PC-9 (cell line): ENCODE measurements around the gene PIEZO2. TPM values are rescaled to one million over a fixed set of nuclear protein-coding genes. Genes with fewer than 3 reads are reported as not detected.
A peak's percentile ranks its signal among the peaks of the same experiment; 100 is the strongest.

Source experiments
- BruUV-seq: library from RNA; stranded (reverse); fragments of 400-500 nt; replicated peaks from 2 replicates; lab custom pipeline; 2021; lab: Mats Ljungman, UMichigan
- CTCF ChIA-PET: fragments of 300-600 bp; sonication (Branson Sonifier 250); formaldehyde crosslinking; loops from one replicate; lab custom pipeline; 2022; ENCODE audit warnings: antibody characterized with exemption; lab: Charles Lee
- POLR2A ChIA-PET: fragments of 300-600 bp; sonication (Branson Sonifier 250); formaldehyde crosslinking; loops from one replicate; lab custom pipeline; 2022; ENCODE audit warnings: antibody characterized with exemption; ENCODE audit not compliant: unreplicated experiment; lab: Charles Lee
- DNase-seq, 2 experiments: peaks; one replicate each; pipeline versions ENCODE4 v3.0.0 to v3.0.0-alpha.2; 2015 to 2022; ENCODE audit warnings: mixed read lengths in 1 of 2
- H2AFZ ChIP-seq: fragments of 200-600 bp; sonication (generic); 2 replicates; pipeline ENCODE4 v1.8.1; 2017; ENCODE audit warnings: antibody characterized with exemption
- H3F3A ChIP-seq: fragments of 200-600 bp; sonication (generic); 2 replicates; pipeline ENCODE4 v1.8.1; 2017; ENCODE audit warnings: antibody characterized with exemption, mild to moderate bottlenecking, low read depth; ENCODE audit not compliant: insufficient read depth
- H3K27ac ChIP-seq: fragments of 200-600 bp; sonication (generic); 2 replicates; pipeline ENCODE4 v1.6.1; 2016; ENCODE audit warnings: mixed run types
- H3K27me3 ChIP-seq: fragments of 200-600 bp; sonication (generic); 2 replicates; pipeline ENCODE4 v1.6.1; 2016; ENCODE audit warnings: low read depth, mixed run types; ENCODE audit not compliant: insufficient read depth
- H3K36me3 ChIP-seq: fragments of 200-600 bp; sonication (generic); 2 replicates; pipeline ENCODE4 v1.6.1; 2016; ENCODE audit warnings: low read depth, mixed run types
- H3K4me1 ChIP-seq: fragments of 200-600 bp; sonication (generic); replicated peaks from 2 replicates; pipeline ENCODE4 v1.6.1; 2016; ENCODE audit warnings: mixed run types; ENCODE audit not compliant: insufficient read depth
- H3K4me2 ChIP-seq: fragments of 200-600 bp; sonication (generic); 2 replicates; pipeline ENCODE4 v1.6.1; 2017; ENCODE audit warnings: mixed run types
- H3K4me3 ChIP-seq: fragments of 200-600 bp; sonication (generic); 2 replicates; pipeline ENCODE4 v1.6.1; 2016; ENCODE audit warnings: mixed run types
- H3K79me2 ChIP-seq: fragments of 200-600 bp; sonication (generic); 2 replicates; pipeline ENCODE4 v1.6.1; 2017; ENCODE audit warnings: low read depth, mixed run types
- H3K9me2 ChIP-seq: fragments of 200-600 bp; sonication (generic); 2 replicates; pipeline ENCODE4 v1.8.1; 2017; ENCODE audit warnings: mild to moderate bottlenecking; ENCODE audit not compliant: insufficient read depth
- H3K9me3 ChIP-seq: fragments of 200-600 bp; sonication (generic); 2 replicates; pipeline ENCODE4 v1.8.1; 2016; ENCODE audit warnings: low read depth; ENCODE audit not compliant: insufficient read depth
- H4K20me1 ChIP-seq: fragments of 200-600 bp; sonication (generic); 2 replicates; pipeline ENCODE4 v1.8.1; 2017; ENCODE audit not compliant: insufficient read depth
- CTCF ChIP-seq: fragments of 200-600 bp; sonication (generic); conservative IDR thresholded peaks from 2 replicates; pipeline ENCODE4 v1.6.1; 2017; ENCODE audit warnings: mixed run types, antibody characterized with exemption, mild to moderate bottlenecking, moderate library complexity
- EZH2 ChIP-seq: fragments of 200-600 bp; sonication (generic); IDR thresholded peaks from 2 replicates; pipeline ENCODE4 v1.8.0; 2017; ENCODE audit warnings: antibody characterized with exemption, low read depth
- intact Hi-C: fragments of 100-400 bp; cut with micrococcal nuclease; formaldehyde crosslinking; loops from one replicate; pipeline ENCODE4 v1.10.0; 2022; ENCODE audit not compliant: unreplicated experiment
- total RNA-seq: library from RNA; stranded (reverse); gene quantifications from 2 replicates; pipeline ENCODE4 v1.2.3, GENCODE V29; 2021

The PIEZO2 gene
- total RNA-seq, 1 experiment from 2014 or later, result not detected

GRCh38 chr18:10789180-10789579, 360.2 kb downstream of the PIEZO2 start:
- H2AFZ ChIP-seq, result no peak overlapping the region
- ChIA-PET POLR2A (no interaction called here), CTCF (no interaction called here)
- no peaks in the 10 kb centered on the region for H3K9me3 ChIP-seq
- no peaks in the 10 kb centered on the region for H4K20me1 ChIP-seq
- intact Hi-C loops, result loop anchor here (5.0 kb wide), 1 partner anchor 253 kb away; no protein-coding TSS in a partner anchor
- TF ChIP-seq EZH2 (no peak), CTCF (no peak)
- no peak overlapping the region for H3K4me3 ChIP-seq
- H3K27me3 ChIP-seq, result peaks cover 36% of the 10 kb centered on the region
- no peak overlapping the region for H3K27ac ChIP-seq
- no peaks in the 10 kb centered on the region for H3K79me2 ChIP-seq
- no peak overlapping the region for H3K4me2 ChIP-seq
- H3K9me2 ChIP-seq, result no peaks in the 10 kb centered on the region
- no peaks in the 10 kb centered on the region for H3K4me1 ChIP-seq
- no TSS peak for BruUV-seq
- no peak for DNase-seq
- H3F3A ChIP-seq, result no peaks in the 10 kb centered on the region
- no peaks in the 10 kb centered on the region for H3K36me3 ChIP-seq

GRCh38 chr18:10787293-10787901, 362.0 kb downstream of the PIEZO2 start:
- Histone ChIP-seq H3F3A (no peaks in the 10 kb centered on the region), H3K36me3 (no peaks in the 10 kb centered on the region), H3K4me2 (no peak overlapping the region), H3K4me1 (no peaks in the 10 kb centered on the region), H3K79me2 (no peaks in the 10 kb centered on the region), H3K9me3 (no peaks in the 10 kb centered on the region), H3K27me3 (peaks cover 33% of the 10 kb centered on the region), H3K27ac (no peak overlapping the region), H3K9me2 (no peaks in the 10 kb centered on the region), H4K20me1 (no peaks in the 10 kb centered on the region), H2AFZ (no peak overlapping the region), H3K4me3 (no peak overlapping the region)
- DNase-seq, result peak in 1 of 2 experiments; percentile 47
- CTCF ChIA-PET, result interaction anchor here (0.7 to 1.2 kb wide), 2 partner anchors 54 to 128 kb away, joined by 4 to 5 read pairs; no protein-coding TSS in a partner anchor
- POLR2A ChIA-PET, result no interaction called here
- TF ChIP-seq CTCF (peak; percentile 79), EZH2 (no peak)
- intact Hi-C loops, result loop anchor here (5.0 kb wide), 1 partner anchor 255 kb away; no protein-coding TSS in a partner anchor
- BruUV-seq, result no TSS peak

DNA sequence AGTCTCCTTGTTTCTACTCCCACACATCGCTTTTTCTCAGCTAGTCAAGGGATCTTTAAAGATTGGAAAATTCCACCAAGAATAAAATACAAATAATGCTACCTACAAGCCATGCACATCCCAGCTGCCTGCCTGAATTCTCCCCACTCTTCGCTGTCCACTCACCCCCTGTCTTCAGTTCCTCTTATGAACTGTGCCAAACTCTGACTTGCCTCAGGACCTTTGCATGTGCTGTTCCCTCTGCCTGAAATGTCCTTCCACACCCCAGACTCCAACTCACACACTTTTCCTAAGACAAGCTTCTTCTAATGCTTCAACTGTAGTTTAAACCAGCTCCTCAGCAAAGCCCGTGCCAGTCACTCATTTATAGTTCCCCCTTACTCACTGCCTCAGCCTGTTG, 363.6 kb downstream of the PIEZO2 start:
- Histone ChIP-seq H3K4me3 (no peak overlapping the region), H4K20me1 (no peaks in the 10 kb centered on the region)
- CTCF ChIA-PET, result no interaction called here

More for the DNA sequence above, 363.6 kb downstream of the PIEZO2 start:
- no peak for DNase-seq
- no peaks in the 10 kb centered on the region for H3K9me2 ChIP-seq
- no peak overlapping the region for H3K4me2 ChIP-seq
- H3K4me1 ChIP-seq, result no peaks in the 10 kb centered on the region
- H3F3A ChIP-seq, result no peaks in the 10 kb centered on the region
- H3K79me2 ChIP-seq, result no peaks in the 10 kb centered on the region
- no peak overlapping the region for H3K27ac ChIP-seq
- H3K36me3 ChIP-seq, result no peaks in the 10 kb centered on the region
- BruUV-seq, result no TSS peak
- no peak overlapping the region for H2AFZ ChIP-seq
- H3K27me3 ChIP-seq, result peaks cover 18% of the 10 kb centered on the region
- H3K9me3 ChIP-seq, result no peaks in the 10 kb centered on the region
- TF ChIP-seq CTCF (no peak), EZH2 (no peak)
- POLR2A ChIA-PET, result no interaction called here
- intact Hi-C loops, result loop anchor here (5.0 kb wide), 1 partner anchor 257 kb away; no protein-coding TSS in a partner anchor
